CD4-positive, alpha-beta T cell treated with Interleukin-4 for 1 hour (primary cell): ENCODE measurements around the gene TREML4.

Source experiments
- DNase-seq, 2 donors: peaks; one replicate each; pipeline ENCODE4 v3.0.0-alpha.2; 2020 to 2022

The TREML4 gene

DNA sequence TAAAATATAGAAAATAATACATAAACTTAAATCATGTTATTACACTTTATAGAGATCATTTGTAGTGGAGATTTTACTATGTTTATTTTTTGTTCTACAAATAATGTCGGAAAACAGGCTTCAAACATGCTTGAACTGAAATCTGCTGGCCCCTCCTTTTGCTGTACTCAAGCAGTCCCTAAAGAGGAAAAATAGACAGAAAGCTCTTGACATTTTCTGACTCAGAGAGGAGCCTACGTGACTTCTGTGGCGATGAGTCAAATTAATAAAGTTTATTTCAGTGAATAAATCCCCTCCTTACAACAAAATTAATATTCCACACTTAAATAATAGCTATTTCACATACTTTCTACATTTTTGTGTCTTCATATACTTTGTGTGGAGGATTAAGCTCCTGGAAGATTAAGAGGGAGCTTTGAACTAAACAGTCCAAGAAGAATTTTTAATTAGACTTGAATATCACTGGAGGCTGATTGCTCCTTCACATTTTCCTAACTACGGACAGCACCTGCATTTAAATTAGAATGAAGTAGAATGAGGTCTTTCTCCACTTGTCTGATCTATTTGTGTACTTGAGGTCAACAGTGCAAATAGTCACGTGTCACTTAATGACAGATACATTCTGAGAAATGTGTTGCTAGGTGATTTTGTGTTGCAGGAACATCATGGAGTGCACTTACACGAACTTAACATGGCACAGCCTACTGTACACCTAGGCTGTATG lies 60.0 kb downstream of the TREML4 start:
- no peak for DNase-seq
